GM12872 (cell line): ENCODE results near the gene BIVM.

ENCODE experiments used
- CTCF ChIP-seq: IDR thresholded peaks from 3 replicates; pipeline ENCODE4 v1.5.1; 2011; ENCODE audit warnings: low read depth, mild to moderate bottlenecking, low read length, moderate library complexity; ENCODE audit not compliant: insufficient read depth

BIVM gene

GRCh38 chr13:102863590-102863989 is 64.7 kb downstream of the BIVM start:
- TF ChIP-seq CTCF = no peak

GRCh38 chr13:102868366-102868936 is 69.5 kb downstream of the BIVM start:
- TF ChIP-seq CTCF = no peak

GRCh38 chr13:102869948-102870676 is 71.2 kb downstream of the BIVM start:
- no peak for TF ChIP-seq CTCF

- peak; percentile 71 for TF ChIP-seq CTCF
Measured at GRCh38 chr13:102870677-102871415, 71.9 kb downstream of the BIVM start.

- TF ChIP-seq CTCF = no peak
Measured at GRCh38 chr13:102872131-102872530, 73.2 kb downstream of the BIVM start.

GRCh38 chr13:102872531-102872930 is 73.6 kb downstream of the BIVM start:
- no peak for TF ChIP-seq CTCF

GRCh38 chr13:102873653-102874052 is 74.7 kb downstream of the BIVM start:
- no peak for TF ChIP-seq CTCF
